GM19395 (cell line): ENCODE data around the gene ZNF467.

ENCODE experiments used
- ATAC-seq: cut with Tn5 transposase; IDR thresholded peaks from one replicate; pipeline ENCODE4 v1.9.1; 2021; ENCODE audit warnings: mild to moderate bottlenecking, moderate library complexity; ENCODE audit not compliant: unreplicated experiment

The ZNF467 gene

GRCh38 chr7:149772241-149772955, 990 bp downstream of the ZNF467 start:
- no peak for ATAC-seq

DNA sequence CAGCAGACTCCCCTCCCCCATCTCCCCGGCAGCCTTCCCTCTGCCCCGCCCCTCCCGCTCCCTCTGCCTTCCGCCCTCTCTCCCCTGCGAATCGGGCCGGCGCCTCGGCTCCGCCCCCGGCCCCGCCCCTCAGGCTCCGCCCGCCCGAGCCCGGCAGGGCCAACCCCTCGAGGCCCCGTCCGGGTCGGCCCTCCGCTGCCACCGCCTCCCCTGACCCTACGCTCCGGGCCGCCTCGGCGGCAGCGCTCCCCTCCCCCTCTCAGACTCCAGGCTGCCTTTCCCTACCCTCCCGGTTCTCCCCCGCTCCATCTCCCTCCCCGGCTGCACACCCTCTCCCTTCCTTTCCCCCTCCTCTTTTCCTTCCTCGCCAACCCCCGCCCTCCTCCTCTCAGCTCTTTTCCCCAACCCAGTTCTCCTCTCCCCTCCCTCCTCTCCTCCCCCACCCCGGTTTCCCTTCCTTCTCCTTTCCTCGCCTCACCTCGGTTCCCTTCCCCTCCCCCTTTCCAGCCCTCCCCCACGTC, 1.6 kb downstream of the ZNF467 start:
- ATAC-seq = peak; percentile 90

- ATAC-seq = peak; percentile 51
Measured at GRCh38 chr7:149770728-149771636, 2.4 kb downstream of the ZNF467 start.

- ATAC-seq = no peak
Measured at GRCh38 chr7:149769915-149770314, 3.5 kb downstream of the ZNF467 start.

- ATAC-seq = no peak
Measured at GRCh38 chr7:149768931-149769330, 4.5 kb downstream of the ZNF467 start.

- ATAC-seq = no peak
Measured at GRCh38 chr7:149767068-149767467, 6.3 kb downstream of the ZNF467 start.

DNA sequence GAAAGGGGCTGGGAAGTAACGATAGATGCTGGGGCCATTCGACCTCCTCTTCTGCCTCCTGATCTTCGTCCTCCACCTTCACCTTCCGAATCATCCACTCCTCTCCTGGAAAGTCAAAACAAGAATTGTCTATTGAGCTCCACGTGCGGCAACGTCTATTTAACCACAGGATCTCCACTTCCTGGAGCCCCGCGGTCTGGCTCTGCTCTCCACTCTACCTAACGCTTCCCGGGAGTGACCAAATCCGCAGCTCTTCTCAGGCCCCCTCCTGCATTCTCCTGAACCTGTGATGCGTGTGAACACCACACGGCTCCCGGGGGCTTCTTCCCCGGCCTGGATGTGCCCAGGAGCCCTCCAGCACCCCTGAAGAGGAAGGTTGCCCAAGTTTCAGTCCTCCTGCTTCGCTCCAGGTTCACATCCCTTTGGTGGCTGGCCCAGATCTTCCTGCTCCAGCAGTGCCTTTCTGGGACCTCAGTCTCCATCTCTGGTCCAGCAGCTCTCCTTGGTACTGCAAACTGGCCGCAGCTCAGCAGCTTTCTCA, 7.2 kb downstream of the ZNF467 start:
- no peak for ATAC-seq

DNA sequence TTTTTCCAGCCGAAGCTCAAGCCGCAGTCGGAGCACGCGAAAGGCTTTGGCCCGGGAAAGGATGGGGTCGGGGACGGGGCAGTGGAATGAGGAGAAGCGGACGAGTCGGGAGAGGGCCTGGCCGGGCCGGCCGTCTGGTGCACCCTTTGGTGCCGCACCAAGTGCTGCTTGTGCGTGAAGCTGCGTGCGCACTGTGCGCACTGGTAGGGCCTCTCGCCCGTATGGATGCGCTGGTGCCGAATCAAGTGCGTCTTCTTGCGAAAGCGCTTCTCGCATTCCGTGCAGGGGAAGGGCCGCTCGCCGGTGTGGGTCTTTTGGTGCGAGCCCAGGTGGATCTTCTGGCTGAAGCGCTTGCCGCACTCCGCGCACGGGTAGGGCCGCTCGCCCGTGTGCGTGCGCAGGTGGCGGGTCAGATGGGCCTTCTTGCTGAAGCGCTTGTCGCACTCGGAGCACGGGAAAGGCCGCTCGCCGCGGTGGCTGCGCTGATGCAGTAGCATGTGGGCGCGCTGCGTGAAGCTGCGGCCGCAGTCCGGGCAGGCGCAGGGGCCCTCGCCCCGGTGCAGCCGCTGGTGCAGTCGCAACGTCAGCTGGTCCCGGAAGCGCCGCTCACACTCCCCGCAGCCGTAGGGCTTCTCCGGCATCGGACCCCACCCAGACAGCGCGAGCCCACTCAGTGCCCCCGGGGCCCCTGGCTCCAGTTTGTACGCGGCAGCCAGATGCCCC, 7.8 kb downstream of the ZNF467 start:
- ATAC-seq = no peak

DNA sequence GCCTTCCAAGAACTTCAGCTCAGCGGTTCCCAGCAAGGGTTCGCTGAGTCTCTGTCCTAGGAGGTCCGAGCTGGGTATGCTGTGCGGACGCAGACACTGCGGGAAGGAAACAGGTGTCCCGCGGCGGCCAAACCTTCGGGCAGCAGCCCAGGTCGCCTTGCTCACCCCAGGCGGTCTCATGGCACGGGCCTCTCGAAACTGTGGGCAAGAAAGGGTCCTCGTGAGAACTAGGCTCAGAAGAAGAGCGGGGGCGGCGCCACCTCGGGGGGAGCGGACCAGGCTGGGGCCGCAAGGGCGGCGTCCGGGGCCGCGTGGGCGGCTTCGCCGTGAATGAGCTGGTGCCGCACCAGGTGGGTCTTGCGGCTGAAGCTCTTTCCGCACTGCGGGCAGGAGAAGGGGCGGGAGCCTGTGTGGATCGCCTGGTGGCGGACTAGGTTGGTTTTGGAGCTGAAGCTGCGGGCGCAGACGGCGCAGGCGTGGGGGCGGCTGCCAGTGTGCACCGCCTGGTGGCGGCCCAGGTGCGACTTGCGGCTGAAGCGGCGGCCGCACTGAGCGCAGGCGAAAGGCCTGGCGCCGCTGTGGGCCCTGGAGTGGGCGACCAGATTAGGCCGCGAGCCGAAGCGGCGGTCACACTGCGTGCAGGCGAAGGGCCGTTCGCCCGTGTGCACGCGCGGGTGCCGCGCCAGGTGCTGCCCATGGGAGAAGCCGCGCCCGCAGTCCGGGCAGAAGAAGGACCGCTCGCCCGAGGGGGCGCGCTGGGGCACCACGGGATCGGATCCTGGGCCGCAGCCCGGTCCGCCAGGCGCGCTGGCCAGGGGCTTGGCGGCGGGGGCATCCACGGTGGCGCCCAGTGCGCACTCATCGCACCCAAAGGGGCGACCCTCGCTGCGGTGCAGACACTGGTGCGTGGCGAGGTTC, 8.6 kb downstream of the ZNF467 start:
- ATAC-seq = no peak

DNA sequence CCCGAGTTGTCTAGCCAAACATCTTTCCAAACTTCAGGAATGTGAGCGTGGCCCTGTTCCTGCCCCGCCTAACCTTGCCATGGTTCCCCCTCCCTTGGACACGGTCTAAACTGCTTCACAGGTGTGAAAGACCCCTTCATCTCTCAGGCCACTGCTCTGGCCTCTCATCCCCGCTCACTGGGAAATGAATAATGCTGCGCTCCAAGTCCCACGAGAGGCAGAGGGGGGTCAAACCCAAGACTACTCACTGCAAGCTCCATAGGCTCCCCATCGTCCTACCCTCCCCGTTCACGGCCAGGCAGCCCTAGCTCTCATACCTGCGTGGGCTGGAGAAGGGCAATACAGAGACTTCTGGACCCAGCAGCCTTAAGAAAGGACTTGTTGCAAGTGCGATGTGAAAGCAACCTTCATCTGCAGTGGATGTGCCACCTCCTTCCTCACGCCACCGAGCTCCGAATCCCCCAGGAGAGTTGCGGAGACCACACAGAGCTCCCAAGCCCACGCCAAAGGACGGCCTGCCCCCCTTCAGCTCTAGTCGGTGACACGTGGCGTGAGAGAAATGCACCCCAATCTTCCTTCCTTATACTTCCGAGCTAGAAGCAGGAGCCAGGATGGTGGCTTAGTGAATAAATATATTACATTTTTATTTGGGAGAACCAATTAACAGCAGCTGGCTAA, 9.7 kb downstream of the ZNF467 start:
- ATAC-seq = no peak

- no peak for ATAC-seq
Measured at GRCh38 chr7:149762610-149763009, 10.8 kb downstream of the ZNF467 start.

- no peak for ATAC-seq
Measured at GRCh38 chr7:149762089-149762488, 11.3 kb downstream of the ZNF467 start.

- no peak for ATAC-seq
Measured at GRCh38 chr7:149761307-149761706, 12.1 kb downstream of the ZNF467 start.

- no peak for ATAC-seq
Measured at GRCh38 chr7:149760538-149760937, 12.8 kb downstream of the ZNF467 start.

- no peak for ATAC-seq
Measured at GRCh38 chr7:149759093-149759860, 14.1 kb downstream of the ZNF467 start.

DNA sequence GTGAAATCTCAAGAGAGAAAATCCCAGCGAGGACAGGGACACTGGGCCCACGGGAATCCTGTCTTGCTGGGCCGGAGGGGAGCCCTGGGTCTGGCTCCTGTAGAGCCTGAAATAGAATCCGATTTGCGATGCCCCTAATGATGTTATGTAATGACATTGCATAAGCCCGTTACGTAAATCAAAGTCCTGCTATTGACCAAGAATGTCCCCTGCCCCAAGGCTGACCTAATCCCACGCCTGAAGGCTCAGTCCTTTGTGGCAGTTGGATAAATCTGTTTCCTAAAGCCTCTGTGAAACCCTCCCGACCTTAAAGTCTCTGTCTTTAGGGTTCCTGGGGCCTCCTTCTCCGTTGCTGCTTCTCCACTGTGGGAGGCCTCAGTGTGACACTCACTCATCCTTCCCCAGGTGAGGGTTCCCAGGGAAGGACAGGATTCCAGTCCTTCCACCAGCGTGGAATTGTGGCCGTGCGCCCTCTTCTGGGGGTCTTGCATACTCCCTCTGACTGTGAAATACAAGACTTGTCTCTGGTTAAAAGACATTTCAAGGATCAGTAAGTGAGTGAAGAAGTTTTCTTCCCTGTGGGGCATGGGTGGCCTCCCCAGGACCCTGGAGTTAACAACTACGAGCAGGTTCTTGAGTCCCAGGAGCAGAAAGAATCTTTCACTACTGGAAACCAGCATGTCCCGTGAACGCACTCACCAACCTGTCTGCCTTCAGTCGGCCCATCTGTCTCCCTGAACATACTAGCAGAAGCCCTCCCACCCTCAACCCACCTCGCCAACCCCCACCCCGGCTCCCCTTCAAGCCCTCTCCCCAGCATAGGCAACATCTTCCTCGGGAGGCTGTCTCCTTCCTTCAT, 19.8 kb downstream of the ZNF467 start:
- no peak for ATAC-seq

DNA sequence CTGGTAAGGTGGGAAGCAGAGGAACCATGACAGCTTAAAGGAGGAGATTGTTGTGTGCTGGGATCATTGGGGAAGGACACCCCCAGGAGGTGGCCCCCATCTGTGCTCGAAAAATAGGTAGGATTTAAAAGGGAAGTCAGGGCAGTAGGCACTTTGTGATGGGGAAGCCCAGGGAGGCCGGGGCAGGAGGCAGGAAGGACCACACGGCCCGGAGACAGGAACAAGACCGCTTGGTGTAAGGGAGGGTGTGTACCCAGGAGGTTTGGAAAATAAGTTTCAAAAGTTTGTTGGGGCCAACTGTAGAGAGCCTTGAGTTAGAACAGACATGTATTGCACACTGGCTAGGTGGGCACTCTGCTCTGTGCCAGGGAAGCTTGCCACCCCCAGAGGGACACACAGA, 20.7 kb downstream of the ZNF467 start:
- ATAC-seq = no peak
